ENCODE results near the gene HEMK1. TPM values are rescaled to one million over a fixed set of nuclear protein-coding genes. Genes with fewer than 3 reads are reported as not detected.

HEMK1 gene
- total RNA-seq, 2 donors from 2014 or later = 24.1 to 25.8 TPM

- Histone ChIP-seq H3K9me3 (ENCODE audit: control insufficient read depth, low read length) (no peaks in the 10 kb centered on the region), H3K27me3 (ENCODE audit: control insufficient read depth, insufficient read depth, low read length, poor library complexity, severe bottlenecking) (peaks cover 22% of the 10 kb centered on the region), H3K27ac (ENCODE audit: low read depth, low read length) (peak within 1 kb of the TSS; percentile 88), H3K36me3 (ENCODE audit: control insufficient read depth, insufficient read depth, low read length) (peaks cover 6% of the 10 kb centered on the region), H3K9ac (ENCODE audit: extremely low read depth, low read length, poor library complexity, severe bottlenecking) (peak within 1 kb of the TSS; percentile 45), H3K4me1 (ENCODE audit: control insufficient read depth, insufficient read depth, low read length) (no peaks in the 10 kb centered on the region), H3K4me3 (ENCODE audit: low read length) (peak within 1 kb of the TSS; percentile 75)
- Mint-ChIP-seq H3K9me3 (no peaks in the 10 kb centered on the region), H3K4me1 (peaks cover 21% of the 10 kb centered on the region), H3K27ac (peak within 1 kb of the TSS; percentile 4), H3K4me3 (peak within 1 kb of the TSS; percentile 61), H3K27me3 (ENCODE audit: insufficient read depth) (peaks cover 45% of the 10 kb centered on the region), H3K36me3 (ENCODE audit: low read depth) (no peaks in the 10 kb centered on the region)
- DNase-seq = peak; percentile 98
- peak; percentile 91 for TF ChIP-seq CTCF (conservative IDR thresholded peaks at IDR 0.05)
- 0% methylated on average over 32 to 75 of the region's 75 CpGs for WGBS, 2 experiments (ENCODE audit: insufficient coverage in 1 of 2, insufficient read length in 1 of 2)
Observed at GRCh38 chr3:50611464-50612233, 42.3 kb downstream of the HEMK1 start, which contains the start of gene CISH. CISH (minus strand) TSS chr3:50611774; CDS start chr3:50611650, 124 bp downstream.

DNA sequence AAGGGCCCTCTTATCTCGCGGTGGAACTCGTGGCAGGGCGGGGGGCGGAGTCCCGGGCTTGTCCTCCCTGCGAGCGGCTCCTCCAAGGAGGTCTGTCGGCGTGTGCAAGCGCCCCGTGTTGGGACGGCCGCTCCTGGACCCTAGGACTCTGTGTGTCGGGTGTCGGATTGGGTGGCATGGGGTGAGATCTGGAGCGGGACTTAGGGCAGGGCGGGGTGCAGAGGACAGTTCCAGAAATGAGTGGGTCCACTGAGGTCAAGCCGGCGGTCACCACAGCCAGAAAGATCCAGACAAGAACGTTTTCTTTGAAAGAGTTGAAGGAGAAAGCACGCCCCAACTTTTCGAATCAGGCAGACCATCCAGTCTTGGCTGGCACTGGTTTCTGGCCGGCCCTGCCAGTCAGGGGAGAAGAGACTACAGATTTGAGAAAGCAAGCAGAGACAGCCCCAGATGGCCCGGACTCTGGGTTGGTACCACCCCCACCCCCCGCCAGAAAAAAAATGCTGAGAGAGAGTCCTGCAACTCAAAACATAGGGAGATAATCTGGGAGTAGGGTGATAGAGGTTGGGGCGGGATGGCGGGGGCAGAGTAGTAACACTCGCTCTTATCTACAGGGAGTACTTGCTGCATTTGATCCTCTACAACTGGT lies 43.0 kb downstream of the HEMK1 start:
- no peaks in the 10 kb centered on the region for H3K4me1 ChIP-seq (ENCODE audit: control insufficient read depth, insufficient read depth, low read length)
- H3K4me1 Mint-ChIP-seq = peaks cover 21% of the 10 kb centered on the region
- H3K9me3 Mint-ChIP-seq = no peaks in the 10 kb centered on the region
- no peak overlapping the region for H3K27ac ChIP-seq (ENCODE audit: low read depth, low read length)
- H3K9me3 ChIP-seq (ENCODE audit: control insufficient read depth, low read length) = no peaks in the 10 kb centered on the region
- H3K9ac ChIP-seq (ENCODE audit: extremely low read depth, low read length, poor library complexity, severe bottlenecking) = peak overlapping the region; percentile 45
- no peaks in the 10 kb centered on the region for H3K36me3 Mint-ChIP-seq (ENCODE audit: low read depth)
- H3K27me3 Mint-ChIP-seq (ENCODE audit: insufficient read depth) = peaks cover 45% of the 10 kb centered on the region
- no peak for DNase-seq
- H3K36me3 ChIP-seq (ENCODE audit: control insufficient read depth, insufficient read depth, low read length) = peaks cover 5% of the 10 kb centered on the region
- peak overlapping the region; percentile 4 for H3K27ac Mint-ChIP-seq
- peak overlapping the region; percentile 75 for H3K4me3 ChIP-seq (ENCODE audit: low read length)
- H3K27me3 ChIP-seq (ENCODE audit: control insufficient read depth, insufficient read depth, low read length, poor library complexity, severe bottlenecking) = peaks cover 22% of the 10 kb centered on the region
- no peak for TF ChIP-seq CTCF (conservative IDR thresholded peaks at IDR 0.05)
- peak overlapping the region; percentile 61 for H3K4me3 Mint-ChIP-seq
- 17 to 32% methylated on average over 11 to 29 of the region's 29 CpGs for WGBS, 2 experiments (ENCODE audit: insufficient coverage in 1 of 2, insufficient read length in 1 of 2)

- Histone ChIP-seq H3K27me3 (ENCODE audit: control insufficient read depth, insufficient read depth, low read length, poor library complexity, severe bottlenecking) (peaks cover 22% of the 10 kb centered on the region), H3K27ac (ENCODE audit: low read depth, low read length) (no peak overlapping the region), H3K36me3 (ENCODE audit: control insufficient read depth, insufficient read depth, low read length) (no peaks in the 10 kb centered on the region), H3K4me1 (ENCODE audit: control insufficient read depth, insufficient read depth, low read length) (no peaks in the 10 kb centered on the region), H3K4me3 (ENCODE audit: low read length) (peak overlapping the region; percentile 75), H3K9me3 (ENCODE audit: control insufficient read depth, low read length) (no peaks in the 10 kb centered on the region), H3K9ac (ENCODE audit: extremely low read depth, low read length, poor library complexity, severe bottlenecking) (no peak overlapping the region)
- H3K27me3 Mint-ChIP-seq (ENCODE audit: insufficient read depth) = peaks cover 45% of the 10 kb centered on the region
- H3K4me3 Mint-ChIP-seq = peak overlapping the region; percentile 61
- TF ChIP-seq CTCF (conservative IDR thresholded peaks at IDR 0.05) = no peak
- no peak overlapping the region for H3K27ac Mint-ChIP-seq
- no peaks in the 10 kb centered on the region for H3K9me3 Mint-ChIP-seq
- no peak for DNase-seq
- H3K36me3 Mint-ChIP-seq (ENCODE audit: low read depth) = no peaks in the 10 kb centered on the region
- peaks cover 21% of the 10 kb centered on the region for H3K4me1 Mint-ChIP-seq
- WGBS, 2 experiments (ENCODE audit: insufficient coverage in 1 of 2, insufficient read length in 1 of 2) = 71 to 75% methylated on average over 6 of the region's 6 CpGs
Observed at GRCh38 chr3:50612970-50613846, 43.9 kb downstream of the HEMK1 start.

All from endodermal cell (in vitro differentiated cells).